Kidney epithelial cell (primary cell): ENCODE results near the gene KASH5. TPM values are rescaled to one million over a fixed set of nuclear protein-coding genes. Genes with fewer than 3 reads are reported as not detected.
A peak's percentile ranks its signal among the peaks of the same experiment; 100 is the strongest.
"Not testable (repeated sequence)": the region's sequence is repeated elsewhere in the genome, so short reads cannot be mapped to it uniquely, and the experiment has no call there.

Experiments
- DNase-seq: peaks from one replicate; pipeline ENCODE4 v3.0.0-alpha.2; 2010; ENCODE audit warnings: low read depth
- H3K27me3 ChIP-seq: 2 replicates; pipeline ENCODE4 v1.6.0; 2011; ENCODE audit warnings: low read length; ENCODE audit not compliant: control insufficient read depth, insufficient read depth
- H3K36me3 ChIP-seq: 2 replicates; pipeline ENCODE4 v1.5.1; 2011; ENCODE audit warnings: low read length; ENCODE audit not compliant: control insufficient read depth, insufficient read depth
- H3K4me3 ChIP-seq: 2 replicates; pipeline ENCODE4 v1.5.1; 2011; ENCODE audit warnings: low read depth, mild to moderate bottlenecking, control low read depth, low read length
- CTCF ChIP-seq: IDR thresholded peaks from 2 replicates; pipeline ENCODE4 v1.5.1; 2011; ENCODE audit warnings: mild to moderate bottlenecking, moderate library complexity, low read length, control low read depth, inconsistent platforms; ENCODE audit not compliant: insufficient read depth, poor library complexity, severe bottlenecking
- total RNA-seq: library from RNA; depleted of rRNA; stranded (reverse); fragments of >200 nt; gene quantifications from 2 replicates; pipeline ENCODE4 v1.2.3, GENCODE V29; 2015

Gene KASH5
- total RNA-seq, 1 donor from 2014 or later, result not detected

DNA sequence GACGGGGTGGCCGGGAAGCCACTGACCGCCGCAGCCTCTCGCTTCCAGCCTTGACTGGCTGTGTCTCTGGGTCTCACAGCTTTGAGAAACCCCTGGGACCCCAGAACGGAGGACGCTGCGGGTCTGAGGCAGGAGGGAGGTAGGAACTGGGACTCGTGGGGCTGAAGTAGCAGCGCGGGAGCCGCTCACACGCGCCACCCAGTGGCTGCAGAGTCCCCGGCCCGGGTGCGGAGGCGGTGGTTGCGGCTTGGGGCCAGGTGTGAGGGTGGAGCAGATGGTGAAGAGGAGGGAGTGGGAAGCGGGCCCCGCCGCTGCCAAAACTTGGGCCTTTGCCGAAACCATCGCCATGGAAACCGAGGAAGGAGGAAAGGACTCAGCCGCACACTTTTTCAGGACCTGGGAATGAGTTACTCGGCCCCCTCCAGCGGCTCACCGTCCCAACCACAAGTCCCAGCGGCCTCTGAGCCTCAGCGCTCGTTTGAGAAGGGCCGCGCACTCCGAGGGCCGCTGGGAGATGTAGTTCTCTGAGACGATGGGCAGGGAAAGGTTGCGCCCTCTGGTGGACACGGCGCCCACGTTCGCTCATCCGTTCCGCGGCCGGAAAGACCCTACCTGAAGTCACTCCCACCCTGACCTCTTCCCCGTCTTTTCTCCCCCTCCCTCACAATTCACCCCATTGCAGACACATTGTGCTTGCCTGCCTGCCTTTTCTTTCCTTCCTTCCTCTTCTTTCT is 55.5 kb downstream of the KASH5 start:
- peaks cover 41% of the 10 kb centered on the region for H3K27me3 ChIP-seq

DNA sequence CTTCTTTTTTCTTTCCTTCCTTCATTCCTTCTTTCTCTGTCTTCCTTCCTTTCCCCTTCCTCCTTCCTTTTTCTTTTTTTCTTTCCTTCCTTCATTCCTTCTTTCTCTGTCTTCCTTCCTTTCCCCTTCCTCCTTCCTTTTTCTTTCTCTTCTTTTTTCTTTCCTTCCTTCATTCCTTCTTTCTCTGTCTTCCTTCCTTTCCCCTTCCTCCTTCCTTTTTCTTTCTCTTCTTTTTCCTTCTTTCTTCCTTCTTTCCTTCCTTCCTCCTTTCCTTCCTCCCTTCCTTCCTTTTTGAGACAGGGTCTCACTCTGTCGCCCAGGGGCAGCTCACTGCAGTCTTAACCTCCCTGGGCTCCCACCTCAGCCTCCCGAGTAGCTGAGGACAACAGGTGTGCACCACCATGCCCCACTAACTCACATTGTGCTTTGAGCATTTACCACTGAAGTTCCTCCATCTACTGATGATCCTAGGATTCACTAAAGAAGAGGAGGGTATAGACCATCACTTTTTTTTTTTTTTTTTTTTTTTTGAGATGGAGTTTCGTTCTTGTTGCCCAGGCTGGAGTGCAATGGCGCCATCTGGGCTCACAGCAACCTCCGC is 56.2 kb downstream of the KASH5 start:
- H3K4me3 ChIP-seq, DNase-seq, H3K36me3 ChIP-seq: not testable (repeated sequence)
- H3K27me3 ChIP-seq, result peaks cover 35% of the 10 kb centered on the region

More for the DNA sequence above, 55.5 kb downstream of the KASH5 start:
- peak overlapping the region; percentile 63 for H3K4me3 ChIP-seq
- no peaks in the 10 kb centered on the region for H3K36me3 ChIP-seq
- TF ChIP-seq CTCF, result peak; percentile 87
- peak; percentile 71 for DNase-seq

DNA sequence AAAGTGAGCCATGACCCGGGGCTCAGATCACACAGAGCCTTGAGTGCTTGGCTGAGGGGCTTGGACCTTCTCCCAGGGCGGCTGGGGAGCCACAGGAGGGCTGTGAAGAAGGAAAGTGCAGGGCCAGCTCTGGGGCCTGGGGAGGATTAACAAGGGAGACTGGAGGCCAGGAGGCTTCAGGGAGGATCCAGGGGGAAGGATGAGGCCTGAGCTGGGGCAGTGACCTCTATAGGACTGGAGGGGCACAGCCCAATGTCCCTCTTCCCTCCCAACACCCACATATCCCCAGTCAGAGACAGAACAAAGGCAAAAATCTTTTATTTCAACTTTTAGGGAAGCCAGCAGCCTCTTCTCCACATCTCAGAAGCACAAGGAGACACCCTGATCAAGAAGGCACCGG is 57.9 kb downstream of the KASH5 start:
- DNase-seq, result no peak
- no peak for TF ChIP-seq CTCF
- Histone ChIP-seq H3K36me3 (no peaks in the 10 kb centered on the region), H3K4me3 (no peak overlapping the region), H3K27me3 (peaks cover 18% of the 10 kb centered on the region)

- Histone ChIP-seq H3K36me3 (no peaks in the 10 kb centered on the region), H3K4me3 (no peak overlapping the region), H3K27me3 (peaks cover 3% of the 10 kb centered on the region)
- no peak for TF ChIP-seq CTCF
- no peak for DNase-seq
Observed at GRCh38 chr19:49447485-49448431, 59.7 kb downstream of the KASH5 start.

DNA sequence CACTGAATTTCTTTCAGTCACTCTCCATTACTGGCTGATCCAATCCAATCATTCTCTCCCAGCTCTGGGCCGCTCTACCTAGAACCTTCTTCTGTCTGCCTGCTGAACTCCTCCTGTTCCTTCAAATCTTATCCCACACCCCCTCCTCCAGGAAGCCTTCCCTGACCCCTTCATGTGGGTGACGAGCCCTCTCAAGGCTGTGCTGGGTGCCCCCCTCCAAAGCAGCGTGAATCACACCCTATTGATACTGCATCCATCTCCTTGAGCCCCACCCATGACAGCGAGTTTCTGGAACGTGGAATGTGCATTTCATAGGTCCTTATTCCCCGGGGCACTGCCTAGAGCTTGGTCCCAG is 60.4 kb downstream of the KASH5 start:
- DNase-seq, result no peak
- no peak for TF ChIP-seq CTCF
- no peaks in the 10 kb centered on the region for H3K27me3 ChIP-seq
- no peaks in the 10 kb centered on the region for H3K36me3 ChIP-seq
- H3K4me3 ChIP-seq, result no peak overlapping the region

GRCh38 chr19:49450405-49450804 is 62.4 kb downstream of the KASH5 start:
- DNase-seq, result no peak
- Histone ChIP-seq H3K4me3 (no peak overlapping the region), H3K27me3 (no peaks in the 10 kb centered on the region), H3K36me3 (no peaks in the 10 kb centered on the region)
- TF ChIP-seq CTCF, result no peak
